ENCODE measurements around the gene ITGB6.

ITGB6 gene

DNA sequence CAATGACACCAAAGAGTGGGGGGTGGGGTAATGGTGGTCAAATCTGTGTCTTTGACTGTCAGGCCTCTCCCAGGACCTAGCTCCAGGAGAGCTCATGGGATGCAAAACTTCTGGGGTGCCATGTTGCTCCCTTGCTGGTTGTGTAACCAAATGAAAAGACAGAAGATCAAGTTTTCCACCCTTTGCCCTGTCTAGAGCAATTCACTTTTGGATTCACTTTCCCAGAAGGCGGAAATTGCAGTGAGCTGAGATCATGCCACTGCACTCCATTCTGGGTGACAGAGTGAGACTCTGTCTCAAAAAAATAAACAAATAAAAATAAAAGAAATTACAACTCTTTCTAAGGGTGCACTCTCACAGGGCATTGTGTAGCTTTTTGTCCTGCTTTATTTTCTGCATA lies 102.7 kb downstream of the ITGB6 start:
- no peak for DNase-seq (ENCODE audit: extremely low read depth in 1 of 2, low read depth in 1 of 2)

DNA sequence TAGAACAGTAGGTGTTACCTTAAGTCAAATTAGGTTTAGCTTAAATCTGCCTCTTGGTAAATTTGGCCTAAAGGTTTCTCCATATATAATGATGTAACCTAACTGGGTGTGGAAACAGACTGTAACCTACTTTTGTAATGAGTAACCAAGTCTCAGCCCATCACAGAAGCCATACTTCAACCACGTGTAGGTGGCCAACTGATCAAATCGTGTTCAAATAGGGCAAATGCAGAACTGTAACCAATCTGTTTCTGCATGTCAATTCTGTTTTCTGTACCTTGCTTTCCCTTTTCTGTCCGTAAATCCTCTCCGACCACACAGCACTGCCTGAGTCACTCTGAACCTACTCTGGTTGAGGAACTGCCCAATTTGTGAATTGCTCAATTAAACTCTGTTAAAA lies 103.7 kb downstream of the ITGB6 start:
- no peak for DNase-seq (ENCODE audit: extremely low read depth in 1 of 2, low read depth in 1 of 2)

DNA sequence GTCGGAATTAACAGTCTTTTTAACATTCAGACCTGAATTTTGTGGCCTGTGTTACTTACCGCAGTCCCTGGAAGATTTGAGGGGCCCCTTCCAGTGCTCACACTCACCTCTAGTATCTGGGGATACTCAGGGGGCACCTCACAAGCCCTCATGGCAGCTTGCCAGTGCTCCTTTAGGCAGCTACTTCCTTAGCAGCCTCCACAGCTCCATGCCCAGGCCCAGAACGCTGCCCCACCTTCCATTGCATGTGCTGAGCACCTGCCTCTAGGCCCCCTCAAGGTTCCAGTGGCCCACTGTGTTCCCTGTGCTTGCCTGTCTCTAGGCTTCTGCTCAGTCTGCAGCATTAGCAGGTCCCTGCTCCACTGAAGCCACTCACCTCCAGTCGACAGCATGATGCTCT lies 107.6 kb downstream of the ITGB6 start:
- no peak for DNase-seq (ENCODE audit: extremely low read depth in 1 of 2, low read depth in 1 of 2)

DNA sequence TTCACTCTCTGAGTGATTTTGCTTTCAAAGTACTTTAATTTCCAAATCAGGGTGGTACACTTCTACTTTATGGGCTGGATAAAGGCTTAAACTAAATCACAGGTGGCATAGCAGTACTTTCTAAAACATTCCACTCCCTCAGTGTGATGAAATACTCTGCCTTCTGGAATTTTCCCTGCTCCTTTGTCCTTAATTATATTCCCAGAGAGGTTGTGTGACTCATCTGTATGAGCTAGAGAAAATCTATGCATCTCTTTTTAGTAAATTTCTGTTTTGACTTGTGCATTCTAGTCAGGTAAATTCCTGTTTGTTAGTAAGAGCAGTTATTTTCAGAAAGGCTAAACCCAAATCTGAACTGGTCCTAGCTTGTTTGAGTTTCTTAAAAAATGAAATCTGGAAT lies 108.7 kb downstream of the ITGB6 start:
- no peak for DNase-seq (ENCODE audit: extremely low read depth in 1 of 2, low read depth in 1 of 2)

DNA sequence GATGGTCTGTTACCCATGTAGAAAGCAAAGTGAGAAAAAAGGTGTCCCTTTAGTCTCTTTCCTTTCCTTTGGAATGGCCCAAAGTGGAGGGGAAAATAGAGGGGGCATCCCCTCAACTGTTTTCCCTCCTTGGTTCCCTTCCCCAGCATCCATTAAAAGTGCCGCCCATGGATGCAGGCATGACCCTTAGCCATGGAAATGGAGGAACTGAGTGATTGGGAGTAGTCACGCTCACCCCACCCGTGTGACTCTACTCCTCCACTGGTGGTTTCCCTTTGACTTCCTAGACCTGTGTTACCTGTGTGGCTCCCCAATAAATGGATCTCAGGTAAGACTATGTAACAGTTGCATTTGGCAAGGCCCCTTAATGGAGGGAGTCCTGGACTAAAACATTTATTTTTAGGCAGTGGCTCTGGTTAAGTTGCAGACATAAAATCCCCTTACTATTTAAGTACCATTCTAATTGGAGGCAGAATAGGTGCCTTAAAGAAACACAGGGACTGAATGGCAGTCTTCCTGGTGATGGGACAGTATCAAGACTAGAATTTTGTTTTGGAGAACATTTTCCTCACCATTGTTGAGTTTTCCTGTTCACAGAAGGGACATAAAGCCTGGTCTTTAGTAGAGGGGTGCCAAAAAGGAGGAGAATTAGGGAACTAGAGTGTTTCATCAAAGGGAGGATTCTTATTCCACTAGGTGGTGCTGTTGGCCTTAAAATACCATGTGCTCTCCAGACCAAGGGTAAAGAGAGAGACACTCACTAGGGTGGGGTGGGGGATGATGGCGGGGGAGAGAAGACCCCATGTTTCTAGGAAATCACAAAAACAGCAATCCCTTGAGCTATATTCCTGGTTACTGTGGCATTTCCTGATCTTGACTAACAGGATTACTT lies 112.0 kb downstream of the ITGB6 start:
- no peak for DNase-seq (ENCODE audit: extremely low read depth in 1 of 2, low read depth in 1 of 2)

DNA sequence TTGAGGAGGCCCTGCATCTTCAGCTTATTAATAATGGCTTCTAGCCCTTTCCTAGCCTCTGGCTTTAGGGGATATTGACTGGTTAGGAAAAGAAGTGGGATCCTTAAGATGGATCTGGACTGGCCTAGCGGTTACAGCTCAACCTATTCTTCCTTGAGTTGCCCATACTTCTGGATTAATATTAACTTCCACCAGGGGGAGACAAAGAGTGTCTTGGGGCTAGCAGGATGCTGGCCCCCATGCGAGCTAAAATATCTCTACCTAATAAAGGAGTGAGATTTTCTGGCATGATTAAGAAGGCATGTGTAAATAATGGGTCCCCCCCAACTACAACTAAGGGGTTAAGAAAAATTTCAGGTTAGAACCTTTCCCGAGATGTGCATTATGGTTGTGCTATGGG lies 114.4 kb downstream of the ITGB6 start:
- DNase-seq (ENCODE audit: extremely low read depth in 1 of 2, low read depth in 1 of 2): no peak

DNA sequence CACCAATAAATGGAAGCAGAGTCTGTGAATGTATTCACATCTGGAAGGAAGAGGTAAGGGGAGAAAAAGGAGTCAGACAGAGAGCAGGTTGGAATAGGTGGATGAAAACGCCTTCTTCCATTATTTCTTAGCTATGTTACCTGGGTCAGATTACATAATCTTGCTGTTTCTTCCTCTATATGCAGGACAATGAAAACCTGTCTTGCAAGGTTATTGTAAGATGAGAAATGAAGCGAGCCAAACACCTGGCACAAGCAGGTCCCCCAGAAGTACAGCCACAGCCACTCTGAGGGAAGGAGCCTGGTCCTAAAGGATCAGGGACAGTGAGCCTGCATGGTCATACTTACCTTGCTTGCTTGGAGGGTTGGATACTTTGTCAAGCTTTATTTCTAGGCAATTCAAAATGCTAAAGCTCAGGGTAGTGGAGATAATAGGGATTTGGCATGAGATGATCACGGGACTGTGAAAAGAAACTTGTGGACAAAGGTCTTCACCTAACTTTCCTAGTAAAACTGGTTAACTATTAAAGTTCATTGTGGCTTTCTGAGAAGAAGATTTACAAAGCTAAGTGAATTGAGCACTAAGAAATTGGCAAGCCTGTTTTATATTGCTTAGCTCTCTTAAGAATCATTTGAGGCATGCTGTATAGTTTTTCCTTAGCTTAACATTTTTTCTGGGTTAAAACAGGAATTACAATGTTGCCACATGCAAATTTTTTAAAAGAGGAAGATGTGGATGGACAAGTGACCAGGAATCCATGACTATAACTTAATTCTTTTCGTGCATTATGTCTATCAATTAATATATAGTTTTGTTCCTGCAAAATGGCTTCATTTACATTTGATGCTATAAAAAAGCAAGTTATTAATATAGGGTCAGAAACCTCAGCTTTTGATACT lies 121.9 kb downstream of the ITGB6 start:
- DNase-seq (ENCODE audit: extremely low read depth in 1 of 2, low read depth in 1 of 2): no peak

DNA sequence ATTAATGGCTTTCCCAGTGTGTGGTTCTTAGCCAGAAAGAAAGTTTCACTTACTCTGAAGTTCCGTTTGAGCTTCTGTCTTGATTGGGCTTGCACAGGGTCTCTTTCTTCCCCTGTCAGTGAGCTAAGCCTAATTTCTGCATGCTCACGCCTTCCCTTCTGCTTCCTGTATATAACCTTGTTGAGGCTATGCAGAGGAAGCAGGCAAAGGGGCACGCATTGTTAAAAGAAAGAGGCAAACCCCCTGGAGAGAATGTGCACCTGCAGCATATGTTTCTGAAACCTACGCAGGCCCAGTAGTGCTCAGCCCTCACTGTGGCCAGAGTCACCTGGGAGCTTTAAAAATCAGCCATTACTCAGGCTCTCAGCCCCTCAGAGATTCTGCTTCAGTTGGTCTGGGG lies 123.2 kb downstream of the ITGB6 start:
- DNase-seq (ENCODE audit: extremely low read depth in 1 of 2, low read depth in 1 of 2): no peak

DNA sequence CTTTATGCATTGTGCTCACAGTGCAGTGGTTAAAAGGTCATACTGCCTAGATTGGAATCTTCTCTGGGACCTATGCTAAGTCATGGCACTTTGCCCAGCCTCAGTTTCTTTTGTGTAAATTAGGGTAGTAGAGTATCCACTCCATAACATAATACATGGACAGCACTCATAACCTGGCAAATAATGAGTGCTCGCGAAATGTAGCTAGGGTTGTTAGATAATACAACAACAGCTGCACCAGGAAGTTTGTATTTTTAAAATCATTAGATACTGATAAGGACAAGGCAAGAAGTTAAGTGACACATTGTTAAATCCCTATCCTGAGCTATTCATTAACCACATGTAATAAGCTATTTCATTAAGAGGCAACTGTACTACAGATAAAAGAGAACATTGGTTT lies 123.8 kb downstream of the ITGB6 start:
- DNase-seq (ENCODE audit: extremely low read depth in 1 of 2, low read depth in 1 of 2): no peak

DNA sequence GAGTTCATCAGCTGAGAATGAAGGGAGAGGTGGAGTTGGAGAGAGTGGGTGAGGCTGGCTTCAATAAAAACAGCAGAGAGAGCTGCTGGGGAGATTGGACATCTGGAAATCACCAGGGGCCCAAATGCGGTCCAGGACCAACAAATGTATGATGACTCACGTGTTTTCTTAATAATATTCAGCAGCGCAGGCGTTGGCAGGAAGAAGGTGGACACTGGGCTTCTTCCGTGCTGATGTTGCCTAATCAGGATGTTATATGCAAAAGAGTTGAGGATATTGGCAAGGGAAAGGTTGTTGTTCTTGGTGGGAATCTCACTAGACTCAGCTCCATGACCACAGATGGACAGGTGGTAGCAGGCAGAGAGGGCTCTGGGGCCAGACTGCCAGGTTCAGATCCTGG lies 124.9 kb downstream of the ITGB6 start:
- DNase-seq (ENCODE audit: extremely low read depth in 1 of 2, low read depth in 1 of 2): no peak

DNA sequence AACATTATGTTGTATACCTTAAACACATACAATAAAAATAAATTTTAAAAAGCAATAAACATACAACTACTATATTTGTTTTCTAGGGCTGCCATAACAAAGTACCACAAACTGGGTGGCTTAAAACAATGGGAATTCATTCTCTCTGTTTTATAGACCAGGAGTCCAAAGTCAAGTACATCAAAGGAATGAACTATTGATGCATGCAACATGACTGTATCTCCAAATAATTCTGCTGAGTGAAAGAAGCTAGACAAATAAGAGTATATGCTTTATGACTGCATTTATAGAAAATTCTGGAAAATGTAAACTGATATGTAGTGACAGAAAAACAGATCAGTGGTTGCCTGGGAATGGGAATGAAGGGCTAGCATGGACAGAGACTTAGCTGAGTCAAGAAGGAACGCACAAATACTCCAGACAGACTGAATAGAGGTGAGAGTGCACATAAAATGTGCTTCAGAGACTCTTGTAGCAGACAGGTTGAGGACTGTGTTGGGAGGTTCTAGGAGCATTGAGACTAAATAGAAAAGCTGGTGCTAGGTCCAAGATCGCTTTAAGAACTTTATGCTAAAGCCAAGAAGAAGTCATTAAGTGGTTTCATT lies 126.7 kb downstream of the ITGB6 start:
- no peak for DNase-seq (ENCODE audit: extremely low read depth in 1 of 2, low read depth in 1 of 2)

DNA sequence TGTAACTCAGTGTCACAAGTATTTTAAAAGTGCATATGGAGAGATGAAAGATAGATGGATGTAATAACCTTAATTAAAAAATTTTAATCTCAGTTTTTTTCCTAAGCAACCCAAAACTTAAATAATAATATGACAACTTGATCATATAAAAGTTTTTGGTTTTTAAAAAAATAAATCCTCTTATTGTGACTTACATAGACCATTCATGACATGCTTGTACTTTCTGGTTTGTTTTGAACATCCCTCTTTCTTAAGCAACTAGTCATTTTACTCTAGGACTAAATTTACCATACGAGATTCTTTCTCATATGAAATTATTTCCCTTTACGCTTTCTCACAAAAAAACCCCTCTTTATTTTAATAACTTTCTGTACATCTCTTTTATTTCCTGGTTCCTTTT lies 131.2 kb downstream of the ITGB6 start:
- no peak for DNase-seq (ENCODE audit: extremely low read depth in 1 of 2, low read depth in 1 of 2)

DNA sequence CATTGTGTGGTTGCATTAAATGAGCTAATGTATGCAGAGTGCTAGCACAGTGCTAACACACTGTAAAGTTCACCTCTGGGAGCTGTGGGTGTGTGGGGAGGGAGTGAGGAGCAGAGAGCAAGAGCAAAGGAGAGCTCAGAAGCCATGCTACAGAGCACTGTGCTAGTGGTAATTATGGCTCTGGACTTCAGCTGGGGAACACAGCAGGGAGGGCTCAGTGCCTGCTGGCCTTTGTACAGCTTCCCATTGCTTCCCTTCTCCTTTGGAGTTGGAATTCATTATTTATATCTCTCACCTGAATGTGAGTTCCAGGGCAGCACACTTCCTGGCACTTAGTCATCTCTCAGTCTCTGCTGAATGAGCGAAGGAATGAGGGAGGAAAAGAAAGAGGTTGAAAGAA lies 135.2 kb downstream of the ITGB6 start:
- DNase-seq (ENCODE audit: extremely low read depth in 1 of 2, low read depth in 1 of 2): no peak

DNA sequence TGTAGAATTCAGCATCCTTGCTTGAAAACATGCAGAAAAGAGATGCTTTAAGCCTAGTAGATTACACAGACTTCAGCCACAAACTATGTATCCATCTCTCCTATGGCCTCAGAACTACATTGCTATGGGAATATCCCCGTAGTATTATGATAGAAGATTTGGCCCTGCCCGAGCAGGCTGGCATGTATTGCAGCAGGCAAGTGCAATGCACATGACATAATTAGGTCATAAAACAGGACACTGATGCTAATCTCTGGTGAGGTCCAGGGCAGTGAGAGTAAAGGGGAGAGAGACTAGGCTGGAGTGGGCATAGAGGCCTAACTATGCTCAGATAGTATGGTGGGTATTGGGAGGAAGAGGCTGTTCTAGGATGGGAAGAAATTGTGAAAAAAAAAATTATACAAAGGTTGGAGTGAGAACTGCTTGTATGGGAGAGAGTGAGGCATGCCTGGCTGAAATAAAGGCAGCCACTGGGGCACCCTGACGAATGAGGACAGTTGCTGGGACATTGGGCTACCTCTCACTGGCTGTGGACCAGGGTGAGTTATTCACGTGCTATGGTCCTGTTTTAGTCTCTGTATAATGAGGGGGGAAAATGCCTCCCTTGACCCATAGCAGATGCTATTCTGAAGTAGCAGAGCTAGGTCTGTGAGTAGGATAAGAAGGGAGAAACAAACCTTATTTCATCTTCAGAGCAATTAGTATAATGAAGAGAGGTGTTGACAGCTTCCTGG lies 136.0 kb downstream of the ITGB6 start:
- no peak for DNase-seq (ENCODE audit: extremely low read depth in 1 of 2, low read depth in 1 of 2)

DNA sequence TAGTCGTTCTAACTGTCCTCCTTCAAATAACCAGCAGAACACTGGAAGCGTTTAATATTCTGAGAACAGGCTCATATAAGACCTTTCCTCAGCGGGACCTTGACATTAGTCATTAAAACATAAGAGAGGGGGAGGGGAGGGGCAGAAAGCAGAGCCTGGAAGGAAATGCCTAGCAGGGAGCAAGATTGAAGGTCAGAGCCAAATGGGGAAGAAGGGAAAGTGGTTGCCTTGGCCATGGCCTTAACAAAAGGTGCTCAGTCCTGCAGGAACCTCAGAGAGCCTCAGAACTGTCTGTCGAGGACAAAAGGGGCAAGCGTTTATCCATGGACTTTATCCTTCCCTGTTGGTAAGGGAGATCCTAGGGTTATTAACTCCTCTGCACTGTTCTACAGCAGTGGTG lies 136.8 kb downstream of the ITGB6 start:
- no peak for DNase-seq (ENCODE audit: extremely low read depth in 1 of 2, low read depth in 1 of 2)

DNA sequence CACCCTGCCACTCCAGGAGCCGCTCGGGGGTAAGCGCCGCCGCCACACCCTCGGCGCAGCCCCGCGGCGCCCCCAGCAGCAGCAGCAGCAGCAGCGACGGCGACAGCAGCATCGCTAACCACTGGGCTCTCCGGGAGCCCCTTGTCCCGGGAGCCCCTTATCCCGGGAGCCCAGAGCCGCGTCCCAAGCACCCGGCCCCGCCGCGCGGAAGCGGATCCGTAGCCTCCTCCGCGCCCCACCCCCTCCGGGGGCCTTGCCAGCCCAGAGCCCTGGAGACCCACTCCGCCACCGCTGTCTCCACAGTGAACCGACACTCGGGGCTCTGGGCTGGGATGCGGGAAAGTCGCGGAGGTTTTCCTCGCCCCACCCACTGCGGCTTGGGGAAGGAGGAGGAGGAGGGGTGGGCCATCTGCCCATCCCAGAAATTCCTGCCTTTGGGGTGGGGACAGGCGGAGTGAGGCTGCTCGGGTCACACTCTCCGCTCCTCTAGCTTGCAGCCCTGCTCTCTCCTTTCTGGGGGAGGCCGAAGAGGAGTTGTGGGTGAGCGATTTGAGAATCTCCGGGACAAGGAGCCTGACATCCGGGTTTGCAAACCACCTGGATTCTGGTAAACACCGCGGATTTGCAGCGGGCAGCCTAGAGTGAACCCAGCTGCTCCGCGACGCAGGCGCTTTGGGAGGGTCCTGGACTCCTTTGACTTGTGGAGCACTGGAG lies 137.6 kb downstream of the ITGB6 start, which contains the start of gene PLA2R1:
Gene PLA2R1 (minus strand): TSS at position 324 of the 714 bp plus-strand sequence. CDS start 212 bp downstream, at position 112.
- DNase-seq (ENCODE audit: extremely low read depth in 1 of 2, low read depth in 1 of 2): no peak

DNA sequence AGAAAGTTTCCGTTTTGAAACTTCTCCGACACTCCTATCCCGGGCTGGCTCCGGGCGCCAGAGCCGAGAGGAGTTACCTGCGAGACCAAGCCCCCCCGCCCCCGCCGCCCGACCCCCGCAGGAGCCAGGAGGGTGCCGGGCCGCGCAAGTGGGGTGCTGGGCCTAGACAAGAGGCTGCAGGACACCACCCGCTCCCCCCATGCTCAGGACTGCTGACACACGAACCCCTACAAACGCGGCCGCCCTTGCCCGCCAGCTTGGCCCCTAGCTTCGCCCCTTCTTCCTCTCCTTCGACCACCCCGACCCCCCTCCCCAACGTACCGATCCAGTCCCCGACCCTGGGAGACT lies 138.2 kb downstream of the ITGB6 start:
- DNase-seq (ENCODE audit: extremely low read depth in 1 of 2, low read depth in 1 of 2): no peak

DNA sequence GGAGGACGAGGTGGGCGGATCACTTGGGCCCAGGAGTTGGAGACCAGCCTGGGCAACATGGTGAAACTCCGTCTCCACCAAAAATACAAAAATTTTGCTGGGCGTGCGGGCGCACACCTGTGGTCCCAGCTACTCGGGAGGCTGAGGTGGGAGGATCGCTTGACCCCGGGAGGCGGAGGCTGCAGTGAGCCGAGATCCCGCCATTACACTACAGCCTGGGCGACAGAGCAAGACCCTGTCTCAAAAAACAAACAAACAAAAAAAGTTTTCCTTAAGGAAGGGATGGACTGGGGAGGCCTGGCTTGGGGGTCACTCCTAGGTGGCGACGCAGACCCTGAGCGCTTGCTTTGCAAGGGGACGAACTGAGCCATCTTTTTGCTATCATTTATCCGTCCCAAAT lies 138.5 kb downstream of the ITGB6 start:
- no peak for DNase-seq (ENCODE audit: extremely low read depth in 1 of 2, low read depth in 1 of 2)

DNA sequence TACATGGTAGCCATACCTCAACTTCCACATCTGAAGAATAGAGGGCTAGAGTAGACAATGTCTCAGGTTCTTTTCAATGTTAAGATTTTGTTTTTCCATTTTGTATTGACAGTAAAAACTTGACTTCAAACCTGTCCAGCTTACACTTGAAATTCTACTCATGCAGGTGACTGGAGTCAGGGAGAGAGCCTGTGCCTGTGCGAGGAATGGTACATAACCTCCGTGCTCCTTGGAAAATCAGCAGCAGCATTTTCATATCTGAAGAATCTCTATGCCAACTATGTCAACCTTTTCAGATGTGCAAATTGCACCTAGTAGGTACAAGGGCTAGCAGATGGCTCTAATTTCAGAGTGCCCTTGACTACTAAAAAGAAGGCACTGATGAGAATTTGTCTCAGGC lies 139.8 kb downstream of the ITGB6 start:
- DNase-seq (ENCODE audit: extremely low read depth in 1 of 2, low read depth in 1 of 2): no peak

DNA sequence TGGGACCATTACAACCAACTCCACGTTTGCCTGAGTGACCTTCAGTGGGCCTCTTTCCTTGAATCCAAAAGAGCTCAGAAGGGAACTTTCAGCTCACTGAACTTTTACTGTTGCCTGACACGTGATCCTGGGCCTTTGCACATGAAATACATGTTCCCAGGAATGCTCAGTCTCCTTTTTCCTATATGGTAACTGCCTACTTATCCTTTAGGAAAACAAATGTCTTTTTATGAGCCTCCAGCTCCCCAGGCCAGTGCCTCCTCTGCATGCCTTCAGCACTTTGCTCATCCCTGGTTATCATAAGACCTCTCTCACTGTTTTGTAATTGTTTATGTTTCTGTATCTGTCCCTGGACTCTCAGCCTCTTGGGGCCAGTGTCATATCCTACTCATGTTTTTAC lies 142.7 kb downstream of the ITGB6 start:
- DNase-seq (ENCODE audit: extremely low read depth in 1 of 2, low read depth in 1 of 2): no peak
